Measurements from ENCODE around the gene COLEC11.
"Not testable (repeated sequence)": the region's sequence is repeated elsewhere in the genome, so short reads cannot be mapped to it uniquely, and the experiment has no call there.

The COLEC11 gene

GRCh38 chr2:3606370-3607201 lies 11.7 kb downstream of the COLEC11 start:
- no peak for DNase-seq

GRCh38 chr2:3608373-3609278 lies 13.7 kb downstream of the COLEC11 start:
- no peak for DNase-seq

- DNase-seq = not testable (repeated sequence)
These were observed 14.4 kb downstream of the COLEC11 start for GRCh38 chr2:3609279-3609673.

- DNase-seq = no peak
These were observed 15.5 kb downstream of the COLEC11 start for GRCh38 chr2:3610415-3610814.

GRCh38 chr2:3610881-3611505 lies 16.1 kb downstream of the COLEC11 start:
- no peak for DNase-seq

- no peak for DNase-seq
These were observed 16.7 kb downstream of the COLEC11 start for GRCh38 chr2:3611589-3611988.

- DNase-seq = no peak
These were observed 18.0 kb downstream of the COLEC11 start for GRCh38 chr2:3612639-3613523.

- DNase-seq = no peak
These were observed 18.6 kb downstream of the COLEC11 start for GRCh38 chr2:3613524-3613905.

- DNase-seq = not testable (repeated sequence)
These were observed 19.8 kb downstream of the COLEC11 start for GRCh38 chr2:3614743-3615142.

GRCh38 chr2:3615541-3616200 lies 20.8 kb downstream of the COLEC11 start:
- not testable (repeated sequence) for DNase-seq

- not testable (repeated sequence) for DNase-seq
These were observed 21.7 kb downstream of the COLEC11 start for GRCh38 chr2:3616435-3617197.

- DNase-seq = no peak
These were observed 22.4 kb downstream of the COLEC11 start for GRCh38 chr2:3617198-3617890.

GRCh38 chr2:3618367-3618766 lies 23.5 kb downstream of the COLEC11 start:
- DNase-seq = no peak

GRCh38 chr2:3619033-3619432 lies 24.1 kb downstream of the COLEC11 start:
- no peak for DNase-seq

- not testable (repeated sequence) for DNase-seq
These were observed 24.7 kb downstream of the COLEC11 start for GRCh38 chr2:3619661-3620060.

GRCh38 chr2:3620834-3621233 lies 25.9 kb downstream of the COLEC11 start:
- no peak for DNase-seq

GRCh38 chr2:3622967-3623366 lies 28.1 kb downstream of the COLEC11 start:
- no peak for DNase-seq

- DNase-seq = no peak
These were observed 29.3 kb downstream of the COLEC11 start for GRCh38 chr2:3624059-3624794.

GRCh38 chr2:3625186-3625585 lies 30.3 kb downstream of the COLEC11 start:
- no peak for DNase-seq

All from NCI-H1048 (cell line).